Posterior vena cava (tissue), 2 donors: ENCODE data around the gene ABCG2. TPM values are rescaled to one million over a fixed set of nuclear protein-coding genes. Genes with fewer than 3 reads are reported as not detected.

Source experiments
- DNase-seq: peaks from one replicate; pipeline ENCODE4 v3.0.0-alpha.2; 2020; ENCODE audit warnings: low spot score
- intact Hi-C, 2 donors: fragments of 100-400 bp; cut with DNase I; formaldehyde crosslinking; loops; one replicate each; pipeline versions ENCODE4 v1.14.1 to v1.14.2; 2022 to 2023
- long read RNA-seq, 2 donors: library from polyadenylated mRNA; unstranded; transcript quantifications; one replicate each; pipeline ENCODE4 v2.0.0, GENCODE V29; 2020 to 2021
- total RNA-seq, 2 donors: library from RNA; stranded (reverse); fragmentation: NEBNext Ultra II Directional; extraction: Animal tissue kit (Norgen Biotek cat#: 25700); gene quantifications; one replicate each; pipeline ENCODE4 v1.2.1, GENCODE V29; 2021
- donor health status: DM: yes; HTN: yes; CAD: no.
- donor health status: DM: yes; HTN: yes; CAD: no.

The ABCG2 gene
- 1 to 10 TPM; 1.6 to 3.4 TPM for total RNA-seq
- long read RNA-seq, donor 1, partial matches to known transcripts, result 0 of 3 reads
- long read RNA-seq, donor 1, other reads (novel, unspliced or antisense), result 3 of 3 reads
- long read RNA-seq, donor 2, full-length matches to known transcripts, result 2 of 2 reads
- long read RNA-seq, donor 2, partial matches to known transcripts, result 0 of 2 reads
- long read RNA-seq, donor 2, other reads (novel, unspliced or antisense), result 0 of 2 reads

DNA sequence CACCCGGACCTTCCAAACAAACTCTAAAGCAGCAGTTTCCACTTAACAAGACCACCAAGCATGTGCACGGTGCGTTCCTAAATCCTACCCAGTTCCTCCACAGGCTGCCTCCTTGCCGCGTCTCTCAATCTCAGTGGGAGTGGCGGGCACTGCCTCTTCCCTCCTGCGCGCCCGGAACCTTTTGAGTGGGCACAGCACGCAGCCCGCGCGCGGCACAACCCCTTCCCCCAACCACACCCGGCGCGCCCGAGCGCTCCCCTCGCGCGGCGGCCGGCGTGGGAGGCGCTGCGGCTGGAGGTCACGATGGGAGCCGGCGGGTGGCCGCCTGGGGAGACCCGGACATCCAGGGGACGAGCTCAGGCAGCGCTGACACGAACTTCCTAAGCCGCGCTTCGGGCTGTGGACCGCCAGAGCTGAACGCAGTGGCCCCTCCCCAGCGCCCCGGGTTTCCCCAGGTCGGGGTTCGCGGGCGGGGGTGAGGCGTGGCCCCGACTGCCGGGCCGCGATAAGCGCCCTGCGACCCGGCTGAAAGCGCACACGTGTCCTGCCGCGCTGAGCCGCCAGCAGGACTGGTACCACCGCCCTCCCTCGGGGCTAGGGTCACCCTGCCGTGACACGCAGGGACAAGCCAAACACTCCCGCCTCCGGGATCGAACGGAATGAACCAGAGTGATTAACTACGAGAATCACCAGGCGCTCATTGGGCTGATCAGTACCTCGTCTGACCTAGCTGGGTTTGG lies at the start of gene ABCG2:
TSS of gene ABCG2 (minus strand) at position 151 of the 740 bp plus-strand sequence. CDS start 18,644 bp downstream, outside the sequence.
- DNase-seq, result peak; percentile 80
- intact Hi-C loops, result no loop called here

DNA sequence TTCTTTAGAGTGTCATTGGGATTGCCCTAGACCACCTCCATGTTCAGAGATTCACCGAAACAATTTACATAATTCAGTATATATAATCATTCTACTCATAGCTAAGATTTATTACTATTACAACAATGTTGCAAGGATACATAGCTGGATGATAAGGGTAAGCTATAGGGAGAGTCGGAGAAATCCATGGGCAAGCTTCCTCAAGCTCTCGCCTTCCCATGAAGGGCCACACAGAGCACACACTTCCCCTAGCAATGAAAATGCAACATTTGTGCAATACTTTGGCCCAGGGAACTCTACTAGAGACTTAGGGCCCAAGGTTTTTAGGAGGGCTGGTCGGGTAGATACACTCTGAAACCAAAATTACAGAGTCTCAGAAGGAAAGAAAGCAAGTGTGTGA lies 49.7 kb upstream of the ABCG2 start:
- no peak for DNase-seq
- intact Hi-C loops, result no loop called here

DNA sequence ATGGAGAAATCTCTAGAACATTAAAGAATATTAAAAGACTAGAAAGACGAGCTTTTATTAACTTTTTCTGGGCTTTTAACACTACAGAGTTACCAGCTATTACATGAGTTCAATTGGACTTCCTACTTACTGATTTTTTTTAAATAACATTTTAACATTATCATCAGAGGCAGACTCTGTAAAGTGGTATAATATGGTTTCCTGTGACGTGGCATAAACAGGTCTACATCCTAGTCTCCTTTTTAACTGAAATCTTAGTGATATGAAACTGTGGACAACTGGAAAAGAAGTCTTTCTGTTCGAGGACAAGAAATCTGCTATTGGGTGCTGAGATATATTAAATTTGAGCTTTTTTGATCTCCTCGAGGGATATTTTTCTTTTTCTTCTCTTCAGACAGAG lies 48.7 kb upstream of the ABCG2 start:
- DNase-seq, result no peak
- intact Hi-C loops, result no loop called here

DNA sequence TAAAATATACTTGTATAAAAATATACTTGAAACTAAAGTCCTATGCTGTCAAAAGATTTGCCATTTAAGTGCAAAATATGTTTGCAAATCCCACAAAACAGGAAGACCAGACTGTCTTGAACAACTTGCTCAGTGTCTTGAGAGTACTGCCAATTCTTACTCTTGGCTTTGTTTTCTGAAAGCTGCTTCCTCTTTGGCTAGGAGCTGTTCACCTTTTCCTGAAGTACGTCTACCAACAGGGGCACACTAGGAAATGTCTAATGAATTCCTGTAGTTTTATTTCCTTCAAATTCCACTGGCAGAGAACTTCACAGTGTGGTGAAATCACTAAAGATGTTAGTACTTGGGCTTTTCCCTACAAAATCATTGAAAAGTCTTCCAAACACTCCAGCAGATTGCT lies 46.4 kb upstream of the ABCG2 start:
- intact Hi-C loops, result no loop called here
- DNase-seq, result no peak

DNA sequence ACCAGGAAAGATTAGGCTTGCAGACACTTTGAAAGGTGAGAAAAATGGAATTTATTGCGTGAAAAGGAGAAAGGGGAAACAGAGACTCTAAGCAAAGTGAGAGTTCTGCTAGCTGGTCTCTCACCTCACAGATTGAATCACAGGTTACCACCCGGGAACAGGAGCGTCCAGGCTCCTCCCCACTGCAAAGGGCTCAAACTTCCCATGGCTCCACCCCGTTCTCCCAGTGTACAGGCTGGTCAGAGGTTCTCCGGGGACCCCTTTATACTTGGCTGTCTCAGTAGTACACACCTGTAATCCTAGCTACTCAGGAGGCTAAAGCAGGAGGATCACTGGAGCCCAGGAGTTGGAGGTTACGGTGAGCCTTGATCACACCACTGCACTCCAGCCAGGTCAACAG lies 44.0 kb upstream of the ABCG2 start:
- no peak for DNase-seq
- intact Hi-C loops, result no loop called here

DNA sequence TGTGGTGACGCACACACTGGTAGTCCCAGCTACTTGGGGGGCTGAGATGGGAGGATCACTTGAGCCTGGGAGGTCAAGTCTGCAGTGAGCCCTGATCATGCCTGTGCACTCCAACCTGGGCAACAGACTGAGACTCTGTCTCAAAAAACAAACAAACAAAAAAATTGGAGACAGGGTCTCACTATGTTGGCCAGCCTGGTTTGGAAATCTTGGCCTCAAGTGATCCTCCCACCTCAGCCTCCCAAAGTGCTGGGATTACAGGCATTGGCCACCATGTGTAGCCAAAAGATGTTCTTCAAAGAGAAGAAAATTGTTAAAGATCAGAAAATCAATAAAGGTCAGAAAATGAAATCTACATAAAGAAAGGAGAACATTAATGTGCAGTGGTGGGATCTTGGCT lies 41.7 kb upstream of the ABCG2 start:
- no peak for DNase-seq
- intact Hi-C loops, result no loop called here

DNA sequence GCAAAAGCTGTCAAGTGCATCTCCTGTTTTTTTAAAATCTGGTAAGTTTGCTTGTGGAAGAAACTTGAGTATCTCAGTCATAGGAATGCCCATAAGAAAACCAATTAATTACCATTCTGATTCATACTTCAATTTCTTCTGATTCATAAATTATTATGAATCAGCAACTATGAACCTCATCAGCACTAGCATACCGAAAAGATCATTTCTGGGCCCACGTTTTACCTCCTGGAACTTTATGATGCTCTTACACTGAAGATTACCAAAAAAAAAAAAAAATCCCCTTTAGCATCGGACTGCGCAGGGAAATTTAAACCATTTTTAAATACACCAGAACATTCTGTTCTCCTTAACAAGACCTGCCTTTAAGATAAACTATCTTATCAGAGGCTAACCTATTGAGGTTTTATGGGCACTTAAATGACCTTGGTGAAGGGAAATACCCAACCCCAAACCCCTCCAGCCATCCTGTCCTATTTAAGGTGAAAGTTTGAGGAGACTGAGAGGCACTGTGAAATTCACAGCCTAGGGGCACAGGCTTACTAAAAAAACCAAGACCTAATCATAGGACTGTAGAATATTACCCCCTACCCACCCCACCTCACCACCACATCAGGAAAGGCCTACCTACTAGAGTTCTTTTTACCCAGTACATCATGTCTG lies 38.2 kb upstream of the ABCG2 start:
- intact Hi-C loops, result no loop called here
- DNase-seq, result no peak

DNA sequence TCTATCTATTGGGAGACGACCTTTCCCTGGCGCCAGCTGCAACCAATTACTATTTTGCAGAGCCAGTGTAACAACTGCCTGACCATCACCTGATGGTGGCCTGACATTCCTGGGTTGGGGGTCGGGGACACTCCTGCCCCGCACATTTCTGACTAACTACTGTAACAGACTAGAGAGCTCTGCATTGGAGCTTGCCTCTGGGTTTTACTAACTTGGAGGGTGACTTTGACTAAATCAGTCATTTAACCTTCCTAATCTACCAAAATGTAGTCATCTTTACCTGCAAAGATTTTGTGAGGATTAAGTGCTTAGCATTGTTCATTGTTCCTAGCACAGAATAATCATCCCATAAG lies 37.5 kb upstream of the ABCG2 start:
- no peak for DNase-seq
- intact Hi-C loops, result no loop called here

DNA sequence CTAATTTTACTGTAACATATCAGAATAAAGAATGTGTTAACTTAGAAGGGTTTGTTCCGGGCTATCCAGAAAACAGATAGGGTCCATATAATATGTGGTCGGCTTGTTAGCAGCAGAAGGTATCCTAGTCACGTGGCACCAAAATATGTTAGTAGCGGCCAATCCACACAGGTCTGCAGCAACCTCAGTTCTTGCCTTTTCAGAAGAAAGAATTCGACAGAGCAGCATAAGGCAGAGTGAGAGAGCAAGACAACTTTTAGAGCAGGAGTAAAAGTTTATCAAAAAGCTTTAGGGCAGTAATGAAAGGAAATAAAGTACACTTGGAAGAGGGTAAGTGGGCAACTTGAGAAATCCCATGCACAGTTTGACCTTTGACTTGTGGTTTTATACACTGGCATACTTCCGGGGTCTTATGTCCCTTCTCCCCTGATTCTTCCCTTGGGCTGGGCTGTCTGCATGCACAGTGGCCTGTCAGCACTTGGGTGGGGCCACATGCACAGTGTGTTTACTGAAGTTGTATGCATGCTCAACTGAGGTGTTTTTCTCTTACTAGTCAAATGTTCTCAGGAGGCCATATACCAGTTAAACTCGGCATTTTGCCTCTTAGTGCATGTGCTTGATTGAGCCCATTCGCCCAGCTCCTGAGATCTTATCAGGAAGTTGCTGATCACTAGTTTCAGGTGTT lies 37.0 kb upstream of the ABCG2 start:
- intact Hi-C loops, result no loop called here
- no peak for DNase-seq

DNA sequence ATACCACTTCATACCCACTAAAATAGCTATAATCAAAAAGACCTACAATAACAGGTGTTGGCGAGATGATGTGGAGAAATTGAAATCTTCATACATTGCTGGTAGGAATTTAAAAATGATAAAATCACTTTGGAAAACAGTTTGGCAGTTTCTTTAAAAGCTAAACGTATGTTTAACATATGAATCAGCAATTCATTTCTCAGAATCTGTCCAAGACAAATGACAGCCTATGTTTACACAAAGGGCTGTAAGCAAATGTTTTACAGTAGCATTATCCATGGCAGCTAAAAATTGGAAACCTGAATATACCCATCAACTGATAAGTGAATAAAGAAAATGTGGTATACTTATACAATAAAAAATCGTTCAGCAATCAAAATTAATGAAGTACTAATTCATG lies 33.0 kb upstream of the ABCG2 start:
- intact Hi-C loops, result no loop called here
- no peak for DNase-seq

DNA sequence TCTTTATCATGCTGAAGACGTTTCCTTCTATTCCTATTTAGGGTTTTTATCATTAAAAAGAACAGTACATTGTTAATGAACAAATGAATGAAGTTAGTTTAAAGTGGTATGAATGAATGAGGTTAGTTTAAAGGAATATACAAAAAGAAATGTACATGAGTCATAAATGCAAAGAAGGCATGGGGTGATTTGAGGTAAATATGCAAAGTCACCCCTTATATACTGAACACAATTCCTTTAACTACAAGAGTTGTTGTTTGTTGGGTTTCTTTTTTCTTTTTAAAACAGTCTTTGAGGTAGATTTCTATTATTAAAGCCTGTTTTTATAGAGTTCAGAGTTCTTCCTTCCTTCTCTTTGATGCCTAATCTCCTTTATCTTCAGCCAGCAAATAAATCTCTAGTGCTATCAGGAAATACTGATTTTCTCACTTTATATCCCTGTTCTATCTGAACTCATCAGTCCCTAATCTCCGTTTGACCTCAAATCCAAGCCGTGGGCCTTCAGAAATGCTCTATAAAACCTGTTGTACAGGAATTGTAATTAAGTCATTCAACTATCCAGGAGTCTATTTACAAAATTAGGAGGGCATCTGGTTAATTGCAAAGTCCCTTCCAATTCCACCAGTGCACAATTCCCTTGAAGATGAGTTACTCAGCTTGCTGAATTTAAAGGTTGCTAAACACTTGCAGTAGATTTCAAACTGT lies 31.6 kb upstream of the ABCG2 start:
- intact Hi-C loops, result no loop called here
- DNase-seq, result no peak

DNA sequence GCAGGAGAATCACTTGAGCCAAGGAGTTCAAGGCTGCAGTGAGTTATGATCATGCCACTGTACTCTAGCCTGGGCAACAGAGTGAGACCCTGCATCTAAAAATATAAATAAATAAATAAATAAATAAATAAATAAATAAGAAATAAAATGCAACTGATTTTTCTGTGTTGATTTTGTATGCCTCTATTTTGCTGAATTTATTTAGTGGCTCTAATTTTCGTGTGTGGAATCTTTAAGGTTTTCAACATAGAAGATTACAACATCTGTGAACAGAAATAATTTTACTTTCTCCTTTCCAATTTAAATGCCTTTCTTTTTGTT lies 30.9 kb upstream of the ABCG2 start:
- intact Hi-C loops, result no loop called here
- DNase-seq, result no peak

DNA sequence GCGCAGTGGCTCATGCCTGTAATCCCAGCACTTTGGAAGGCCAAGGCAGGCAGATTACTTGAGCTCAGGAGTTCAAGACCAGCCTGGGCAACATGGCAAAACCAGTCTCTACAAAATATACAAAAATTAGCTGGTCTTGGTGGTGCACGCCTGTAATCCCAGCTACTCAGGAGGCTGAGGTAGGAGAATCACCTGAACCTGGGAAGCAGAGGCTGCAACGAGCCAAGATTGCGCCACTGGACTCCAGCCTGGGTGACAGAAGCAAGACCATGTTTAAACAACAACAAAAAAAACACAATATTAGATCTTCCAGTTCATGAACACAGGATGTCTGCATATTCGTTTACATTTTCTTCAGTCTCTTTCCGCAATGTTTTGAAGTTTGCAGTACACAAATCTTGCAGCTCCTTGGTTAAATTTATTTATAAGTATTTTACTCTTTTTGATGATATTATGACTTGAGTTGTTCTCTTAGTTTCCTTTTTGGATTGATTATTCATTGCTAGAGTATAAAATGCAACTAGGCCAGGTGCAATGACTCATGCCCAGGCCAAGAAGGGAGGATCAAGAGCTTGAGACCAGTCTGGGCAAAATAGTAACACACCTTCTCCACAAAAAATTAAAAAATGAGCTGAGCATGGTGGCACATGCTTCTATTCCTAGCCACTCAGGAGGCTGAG lies 30.4 kb upstream of the ABCG2 start:
- DNase-seq, result no peak
- intact Hi-C loops, result no loop called here

DNA sequence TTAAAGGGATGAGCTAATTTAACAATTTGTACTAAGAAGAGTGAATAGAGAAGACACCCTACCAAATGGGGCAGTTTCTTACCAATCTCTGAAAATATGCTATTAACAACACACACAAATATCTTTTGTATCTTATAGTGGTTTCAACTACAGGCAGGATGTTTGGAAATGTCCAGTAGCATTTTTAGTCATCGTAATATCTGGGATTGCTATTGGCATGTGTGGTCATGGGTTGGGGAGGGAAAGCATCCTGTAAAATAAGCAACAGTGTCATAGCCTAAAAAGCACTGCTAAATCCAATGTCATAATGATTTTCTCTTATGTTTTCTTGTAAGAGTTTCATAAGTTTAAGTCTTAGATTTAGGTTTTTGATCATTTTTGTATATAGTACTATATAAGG lies 29.3 kb upstream of the ABCG2 start:
- no peak for DNase-seq
- intact Hi-C loops, result no loop called here

DNA sequence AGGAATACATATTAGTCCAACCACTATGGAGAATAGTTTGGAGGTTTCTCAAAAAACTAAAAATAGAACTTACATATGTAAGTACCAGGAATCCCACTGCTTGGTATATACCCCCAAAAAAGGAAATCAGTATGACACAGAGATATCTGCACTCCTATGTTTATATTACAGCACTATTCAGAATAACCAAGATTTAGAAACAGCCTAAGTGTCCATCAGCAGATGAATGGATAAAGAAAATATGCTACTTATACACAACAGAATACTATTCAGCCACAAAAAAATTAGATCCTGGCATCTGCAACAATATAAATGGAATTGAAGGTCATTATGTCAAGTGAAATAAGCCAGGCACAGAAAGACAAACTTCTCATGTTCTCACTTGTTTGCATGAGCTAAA lies 27.5 kb upstream of the ABCG2 start:
- no peak for DNase-seq
- intact Hi-C loops, result no loop called here

DNA sequence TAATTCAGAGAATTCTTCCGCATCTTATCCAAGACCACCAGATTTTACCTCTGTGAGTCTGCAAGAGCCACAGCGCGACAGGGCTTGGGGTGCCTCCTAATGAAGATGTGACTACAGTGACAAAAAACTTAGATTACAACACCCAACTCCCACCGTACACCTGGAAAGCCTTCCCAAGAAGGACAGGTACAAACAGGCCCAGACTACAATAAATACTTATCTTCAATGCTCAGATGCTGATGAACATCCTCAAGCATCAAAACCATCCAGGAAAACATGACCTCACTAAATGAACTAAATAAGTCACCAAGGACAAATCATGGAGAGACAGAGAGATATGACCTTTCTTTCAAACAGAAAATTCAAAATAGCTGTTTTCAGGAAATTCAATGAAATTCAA lies 20.8 kb upstream of the ABCG2 start:
- no peak for DNase-seq
- intact Hi-C loops, result no loop called here

DNA sequence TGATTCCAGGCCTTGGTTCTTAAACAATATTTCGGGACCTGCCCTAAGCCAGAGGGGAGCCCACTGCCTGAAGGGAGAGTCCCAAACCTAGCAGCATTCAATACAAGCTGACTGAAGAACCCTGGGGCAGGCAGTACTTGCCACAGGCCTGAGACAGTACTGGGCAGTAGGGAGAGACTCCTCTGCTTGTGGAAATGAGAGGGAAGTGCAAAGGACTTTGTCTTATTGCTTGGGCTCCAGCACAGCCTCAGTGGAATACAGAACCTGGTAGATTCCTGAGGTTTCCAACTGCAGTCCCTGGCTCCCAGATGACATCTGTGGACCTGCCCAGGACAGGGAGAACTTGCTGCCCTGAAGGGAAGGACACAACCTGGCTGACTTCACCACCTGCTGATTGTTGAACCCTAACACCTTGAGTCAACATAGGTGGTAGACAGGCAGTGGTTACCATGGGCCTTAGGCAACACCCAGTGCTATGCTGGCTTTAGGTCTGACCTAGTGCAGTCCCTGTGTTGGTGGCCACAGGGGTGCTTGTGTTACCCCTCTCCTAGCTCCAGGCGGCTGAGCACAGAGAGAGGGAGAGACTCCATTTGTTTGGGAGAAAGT lies 20.3 kb upstream of the ABCG2 start:
- no peak for DNase-seq
- intact Hi-C loops, result no loop called here

DNA sequence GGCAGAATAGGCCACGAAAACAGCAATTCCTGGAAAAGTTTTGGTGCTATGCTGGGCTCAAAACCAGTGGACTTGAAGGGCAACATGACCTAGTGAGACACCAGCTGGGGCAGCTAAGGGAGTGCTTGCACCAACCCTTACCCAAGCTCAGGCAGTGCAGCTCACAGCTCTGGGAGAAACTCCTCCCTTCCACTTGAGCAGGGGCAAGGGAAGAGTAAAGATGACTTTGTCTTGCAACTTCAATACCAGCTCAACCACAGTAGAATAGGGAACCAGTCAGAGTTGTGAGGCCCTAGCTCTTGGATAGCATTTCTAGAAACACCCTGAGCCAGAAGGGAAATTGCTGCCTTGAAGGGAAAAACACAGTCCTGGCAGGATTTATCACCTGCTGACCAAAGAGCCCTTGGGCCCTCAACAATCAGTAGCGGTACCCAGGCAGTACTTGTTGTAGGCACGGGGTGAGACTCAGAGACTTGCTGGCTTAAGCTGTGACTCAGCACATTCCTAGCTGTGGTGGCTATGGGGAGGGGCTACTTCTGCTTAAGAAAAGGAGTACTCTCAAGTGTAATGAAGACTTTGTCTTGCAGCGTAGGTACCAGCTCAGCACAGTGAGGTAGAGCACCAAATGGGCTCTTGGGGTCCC lies 19.7 kb upstream of the ABCG2 start:
- DNase-seq, result no peak
- intact Hi-C loops, result no loop called here

DNA sequence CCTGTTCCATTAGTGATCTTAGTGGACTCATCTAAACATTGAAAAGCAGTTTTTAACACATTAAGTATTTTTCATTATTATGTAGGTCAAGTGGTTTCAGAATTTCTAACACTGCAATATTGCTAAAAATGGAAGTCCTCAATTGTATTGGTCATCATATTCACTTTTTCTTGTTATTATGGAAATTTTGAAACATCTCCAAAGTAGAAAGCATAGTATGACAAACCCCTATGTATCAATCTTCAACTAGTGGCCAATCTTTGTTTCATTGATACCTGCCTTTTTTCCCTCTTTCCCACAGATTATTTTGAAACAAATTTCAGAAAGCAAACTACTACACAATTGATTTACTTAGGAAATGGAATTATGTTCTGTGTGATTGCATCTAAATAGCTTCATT lies 14.5 kb upstream of the ABCG2 start:
- DNase-seq, result no peak
- intact Hi-C loops, result no loop called here
